ENCODE data around the gene DLG1.

DNA sequence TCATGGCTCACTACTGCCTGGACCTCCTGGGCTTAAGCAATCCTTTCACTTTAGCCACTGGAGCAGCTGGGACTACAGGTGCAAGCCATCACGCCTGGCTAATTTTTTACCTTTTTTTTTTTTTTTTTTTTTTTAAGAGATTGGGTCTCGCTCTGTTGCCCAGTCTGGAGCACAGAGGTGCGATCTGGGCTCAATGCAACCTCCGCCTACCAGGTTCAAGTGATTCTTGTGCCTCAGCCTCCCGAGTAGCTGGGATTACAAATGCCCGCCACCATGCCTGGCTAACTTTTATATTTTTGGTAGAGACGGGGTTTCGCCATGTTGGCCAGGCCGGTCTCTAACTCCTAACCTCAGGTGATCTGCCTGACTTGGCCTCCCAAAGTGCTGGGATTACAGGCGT, 218.1 kb downstream of the DLG1 start:
- TF ChIP-seq, protein P1, sequence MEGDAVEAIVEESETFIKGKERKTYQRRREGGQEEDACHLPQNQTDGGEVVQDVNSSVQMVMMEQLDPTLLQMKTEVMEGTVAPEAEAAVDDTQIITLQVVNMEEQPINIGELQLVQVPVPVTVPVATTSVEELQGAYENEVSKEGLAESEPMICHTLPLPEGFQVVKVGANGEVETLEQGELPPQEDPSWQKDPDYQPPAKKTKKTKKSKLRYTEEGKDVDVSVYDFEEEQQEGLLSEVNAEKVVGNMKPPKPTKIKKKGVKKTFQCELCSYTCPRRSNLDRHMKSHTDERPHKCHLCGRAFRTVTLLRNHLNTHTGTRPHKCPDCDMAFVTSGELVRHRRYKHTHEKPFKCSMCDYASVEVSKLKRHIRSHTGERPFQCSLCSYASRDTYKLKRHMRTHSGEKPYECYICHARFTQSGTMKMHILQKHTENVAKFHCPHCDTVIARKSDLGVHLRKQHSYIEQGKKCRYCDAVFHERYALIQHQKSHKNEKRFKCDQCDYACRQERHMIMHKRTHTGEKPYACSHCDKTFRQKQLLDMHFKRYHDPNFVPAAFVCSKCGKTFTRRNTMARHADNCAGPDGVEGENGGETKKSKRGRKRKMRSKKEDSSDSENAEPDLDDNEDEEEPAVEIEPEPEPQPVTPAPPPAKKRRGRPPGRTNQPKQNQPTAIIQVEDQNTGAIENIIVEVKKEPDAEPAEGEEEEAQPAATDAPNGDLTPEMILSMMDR (conservative IDR thresholded peaks at IDR 0.05 in 1 of 2, IDR thresholded peaks at IDR 0.05 in 1 of 2; ENCODE audit: low read depth in 1 of 2, low read length in 2 of 2): no peak
- TF ChIP-seq EZH2 (IDR thresholded peaks at IDR 0.05; ENCODE audit: low read length, missing control alignments): no peak

All from fibroblast of lung (primary cell).